ENCODE measurements around the gene KHK. TPM values are rescaled to one million over a fixed set of nuclear protein-coding genes. Genes with fewer than 3 reads are reported as not detected.

KHK gene
- total RNA-seq, 4 donors from 2014 or later, result 1.2 to 6.1 (median 1.9) TPM

DNA sequence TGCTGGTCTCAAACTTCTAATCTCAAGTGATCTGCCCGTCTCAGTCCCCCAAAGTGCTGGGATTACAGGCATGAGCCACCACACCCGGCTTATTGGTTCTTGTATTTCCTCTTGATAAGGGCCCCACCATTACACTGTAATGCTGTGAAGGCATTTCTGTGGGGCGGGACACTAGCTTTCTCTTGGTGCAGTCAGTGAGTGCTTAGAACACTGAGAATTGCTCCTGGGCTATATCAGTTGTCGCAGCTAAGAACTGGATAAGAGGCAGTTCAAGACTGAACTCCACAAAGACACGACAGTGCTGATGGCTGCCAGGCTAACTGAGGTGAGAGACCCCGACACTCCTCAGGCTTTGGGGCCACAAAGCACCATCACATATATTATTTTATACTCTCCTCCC, 2.1 kb downstream of the KHK start:
- Histone ChIP-seq H3K27me3 (no peaks in the 10 kb centered on the region), H3K4me1 (peaks cover 4 to 49% (median 11%) of the 10 kb centered on the region in 3 donors), H3K9me3 (no peaks in the 10 kb centered on the region), H3K27ac (no peak overlapping the region), H3K4me3 (no peak overlapping the region), H3K36me3 (peaks cover 0 to 8% of the 10 kb centered on the region in 2 donors)
- 62% methylated on average over 2 of the region's 6 CpGs; no CpG with 5 or more reads in 1 of the 2 donors for WGBS, 2 donors (ENCODE audit: low coverage in 1 of 2)
- TF ChIP-seq, protein P1, sequence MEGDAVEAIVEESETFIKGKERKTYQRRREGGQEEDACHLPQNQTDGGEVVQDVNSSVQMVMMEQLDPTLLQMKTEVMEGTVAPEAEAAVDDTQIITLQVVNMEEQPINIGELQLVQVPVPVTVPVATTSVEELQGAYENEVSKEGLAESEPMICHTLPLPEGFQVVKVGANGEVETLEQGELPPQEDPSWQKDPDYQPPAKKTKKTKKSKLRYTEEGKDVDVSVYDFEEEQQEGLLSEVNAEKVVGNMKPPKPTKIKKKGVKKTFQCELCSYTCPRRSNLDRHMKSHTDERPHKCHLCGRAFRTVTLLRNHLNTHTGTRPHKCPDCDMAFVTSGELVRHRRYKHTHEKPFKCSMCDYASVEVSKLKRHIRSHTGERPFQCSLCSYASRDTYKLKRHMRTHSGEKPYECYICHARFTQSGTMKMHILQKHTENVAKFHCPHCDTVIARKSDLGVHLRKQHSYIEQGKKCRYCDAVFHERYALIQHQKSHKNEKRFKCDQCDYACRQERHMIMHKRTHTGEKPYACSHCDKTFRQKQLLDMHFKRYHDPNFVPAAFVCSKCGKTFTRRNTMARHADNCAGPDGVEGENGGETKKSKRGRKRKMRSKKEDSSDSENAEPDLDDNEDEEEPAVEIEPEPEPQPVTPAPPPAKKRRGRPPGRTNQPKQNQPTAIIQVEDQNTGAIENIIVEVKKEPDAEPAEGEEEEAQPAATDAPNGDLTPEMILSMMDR (IDR thresholded peaks at IDR 0.05), result no peak
- TF ChIP-seq POLR2A (IDR thresholded peaks at IDR 0.05), result no peak
- TF ChIP-seq POLR2AphosphoS5 (IDR thresholded peaks at IDR 0.05), result no peak
- no peak for TF ChIP-seq EP300 (IDR thresholded peaks at IDR 0.05)
- ATAC-seq, result no peak

DNA sequence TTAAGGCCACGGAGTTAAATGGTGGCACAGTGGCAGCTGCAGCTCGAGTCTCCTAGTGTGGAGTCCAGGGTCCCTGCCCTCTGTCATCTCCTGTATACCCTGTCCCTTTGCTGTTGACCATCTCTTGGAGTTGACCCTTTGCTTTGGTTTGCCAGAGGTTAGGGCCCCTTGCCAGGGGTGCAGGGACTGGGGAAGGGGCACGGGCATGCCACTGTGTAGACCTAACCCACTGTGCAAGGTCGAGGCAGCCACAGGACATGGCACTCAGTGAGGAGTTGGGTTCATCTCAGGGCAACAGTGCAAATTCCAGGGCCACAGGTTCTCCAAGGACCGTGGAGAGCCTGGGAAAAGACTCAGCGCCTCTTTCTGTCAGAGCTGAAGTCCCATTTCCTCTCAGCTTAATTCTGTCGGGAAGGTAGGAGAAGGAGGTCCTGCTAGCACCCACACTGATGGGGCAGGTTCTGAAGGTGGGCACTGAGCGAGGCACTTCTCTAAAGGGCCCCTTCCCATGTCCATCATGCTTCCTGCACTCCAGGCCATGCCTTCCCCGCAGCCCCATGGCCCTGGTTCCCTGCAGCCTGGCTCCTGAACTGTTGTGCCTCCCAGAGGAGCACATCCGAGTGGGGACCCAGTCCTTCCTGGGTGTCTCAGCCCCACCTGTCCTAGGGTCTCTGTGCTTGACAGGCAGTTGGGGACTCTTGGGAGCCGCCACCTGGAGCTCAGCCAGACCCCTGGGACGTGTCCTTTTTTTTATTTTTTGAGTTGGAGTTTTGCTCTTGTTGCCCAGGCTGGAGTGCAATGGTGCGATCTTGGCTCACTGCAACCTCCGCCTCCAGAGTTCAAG, 2.8 kb downstream of the KHK start:
- no peak for ATAC-seq
- TF ChIP-seq, protein P1 (IDR thresholded peaks at IDR 0.05), result no peak
- TF ChIP-seq POLR2A (IDR thresholded peaks at IDR 0.05) (no peak), POLR2AphosphoS5 (IDR thresholded peaks at IDR 0.05) (no peak)
- peaks cover 4 to 42% (median 11%) of the 10 kb centered on the region in 3 donors for H3K4me1 ChIP-seq
- peaks cover 0 to 8% of the 10 kb centered on the region in 2 donors for H3K36me3 ChIP-seq
- no peak overlapping the region for H3K4me3 ChIP-seq
- whole genome bisulfite sequencing, 2 donors (ENCODE audit: low coverage in 1 of 2), result 89 to 92% methylated on average over 3 to 11 of the region's 14 CpGs
- no peaks in the 10 kb centered on the region for H3K27me3 ChIP-seq
- no peaks in the 10 kb centered on the region for H3K9me3 ChIP-seq
- H3K27ac ChIP-seq, result no peak overlapping the region

DNA sequence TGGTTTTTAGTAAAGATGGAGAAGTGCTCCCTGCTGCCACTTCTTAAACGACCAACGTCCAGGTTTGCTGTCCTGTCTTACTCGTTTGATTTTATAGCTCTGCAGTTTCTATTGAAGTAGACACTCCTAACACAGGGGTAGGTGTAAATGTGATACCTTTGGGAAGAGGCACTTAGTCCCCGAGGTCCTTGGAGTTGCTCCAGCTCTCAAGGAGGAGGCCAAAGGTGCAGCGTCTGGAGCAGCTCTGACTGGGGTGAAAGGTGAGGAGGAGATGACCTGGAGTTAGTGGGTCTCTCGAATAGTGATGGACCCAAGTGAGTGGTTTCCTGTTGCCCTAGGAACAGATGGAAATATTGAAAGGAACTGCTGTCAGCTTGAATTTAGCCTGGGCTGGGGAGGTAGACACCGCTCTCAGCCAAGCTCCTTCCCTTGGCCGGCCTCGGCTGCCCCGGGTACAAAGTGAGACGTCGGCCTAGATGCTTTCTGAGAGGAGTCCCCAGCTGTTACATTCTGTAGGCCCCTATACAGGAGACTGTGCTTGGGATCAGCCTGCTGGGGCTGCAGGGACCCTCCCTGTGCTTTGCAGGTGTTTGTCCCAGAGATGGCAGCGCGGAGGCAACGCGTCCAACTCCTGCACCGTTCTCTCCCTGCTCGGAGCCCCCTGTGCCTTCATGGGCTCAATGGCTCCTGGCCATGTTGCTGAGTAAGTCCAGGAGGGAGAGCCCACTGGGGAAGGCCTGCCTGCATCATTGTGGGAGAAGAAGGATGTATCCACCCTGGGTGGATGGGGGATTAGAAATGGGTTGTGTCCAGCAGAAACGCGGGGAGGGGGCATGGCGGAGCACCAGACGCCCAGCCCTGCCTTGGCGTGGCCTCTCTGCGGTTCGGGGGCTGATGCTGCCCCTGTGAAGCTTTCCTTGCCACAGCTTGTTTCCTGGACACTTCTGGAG, 5.4 kb downstream of the KHK start:
- Histone ChIP-seq H3K4me3 (no peak overlapping the region), H3K27me3 (no peaks in the 10 kb centered on the region), H3K36me3 (peaks cover 0 to 15% of the 10 kb centered on the region in 2 donors), H3K27ac (no peak overlapping the region), H3K9me3 (no peaks in the 10 kb centered on the region), H3K4me1 (peaks cover 0 to 31% (median 10%) of the 10 kb centered on the region in 3 donors)
- no peak for ATAC-seq
- 62 to 85% methylated on average over 7 to 14 of the region's 25 CpGs for WGBS, 2 donors (ENCODE audit: low coverage in 1 of 2)
- TF ChIP-seq EP300 (IDR thresholded peaks at IDR 0.05), result no peak
- no peak for TF ChIP-seq POLR2AphosphoS5 (IDR thresholded peaks at IDR 0.05)
- TF ChIP-seq, protein P1 (IDR thresholded peaks at IDR 0.05), result no peak
- TF ChIP-seq POLR2A (IDR thresholded peaks at IDR 0.05), result no peak

DNA sequence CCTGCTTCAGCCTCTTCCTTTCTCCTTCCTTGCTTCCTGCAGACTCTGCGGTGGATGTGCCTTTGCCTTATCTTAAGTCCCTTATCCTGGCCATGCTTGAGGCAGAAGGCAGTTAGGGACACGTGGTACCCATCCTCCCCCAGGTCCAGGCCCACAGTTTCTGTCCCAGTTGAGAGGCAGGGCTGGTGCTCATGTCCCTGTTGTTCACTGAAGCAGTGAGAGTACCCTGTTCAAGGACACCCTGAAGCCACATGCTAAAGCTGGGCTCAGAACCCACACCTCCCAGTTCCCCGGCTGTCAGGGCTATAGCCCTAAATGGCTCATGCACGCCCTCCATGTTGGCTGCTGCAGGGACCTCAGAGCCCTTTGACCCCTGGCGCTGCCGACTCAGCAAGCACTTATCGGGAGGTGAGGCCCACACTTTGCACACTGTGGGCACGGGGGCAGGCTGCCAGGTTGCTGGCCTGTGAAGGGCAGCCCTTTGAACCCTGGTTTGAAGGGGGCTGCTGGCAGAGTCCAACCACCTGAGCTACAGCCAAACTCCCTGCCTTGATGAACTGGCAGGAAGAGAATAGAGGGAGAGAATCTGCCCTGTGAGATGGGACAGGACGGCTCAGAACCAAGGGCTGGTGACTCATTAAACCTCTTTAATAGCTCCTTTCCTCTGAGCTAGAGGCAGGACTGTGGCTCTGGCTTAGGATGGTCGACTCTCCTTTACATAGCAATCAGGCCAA, 6.3 kb downstream of the KHK start:
- no peak for ATAC-seq
- no peaks in the 10 kb centered on the region for H3K9me3 ChIP-seq
- TF ChIP-seq EP300 (IDR thresholded peaks at IDR 0.05) (no peak), POLR2AphosphoS5 (IDR thresholded peaks at IDR 0.05) (no peak), POLR2A (IDR thresholded peaks at IDR 0.05) (no peak)
- TF ChIP-seq, protein P1 (IDR thresholded peaks at IDR 0.05), result no peak
- H3K4me3 ChIP-seq, result no peak overlapping the region
- no peak overlapping the region for H3K27ac ChIP-seq
- WGBS, 2 donors (ENCODE audit: low coverage in 1 of 2), result 80 to 100% methylated on average over 1 to 2 of the region's 10 CpGs
- no peaks in the 10 kb centered on the region for H3K27me3 ChIP-seq
- peaks cover 0 to 23% (median 4%) of the 10 kb centered on the region in 3 donors for H3K4me1 ChIP-seq
- peaks cover 0 to 20% of the 10 kb centered on the region in 2 donors for H3K36me3 ChIP-seq
